BJ (cell line): ENCODE results near the gene ZFYVE26. TPM values are rescaled to one million over a fixed set of nuclear protein-coding genes. Genes with fewer than 3 reads are reported as not detected.
"Not testable (repeated sequence)": the region's sequence is repeated elsewhere in the genome, so short reads cannot be mapped to it uniquely, and the experiment has no call there.

Source experiments
- CTCF ChIA-PET: fragments of 350-600 bp; formaldehyde crosslinking; extraction: SDS; loops from one replicate; lab custom pipeline; 2021; ENCODE audit warnings: antibody characterized with exemption, inconsistent platforms; lab: Yijun Ruan, JAX
- POLR2A ChIA-PET: fragments of 300-600 bp; sonication (Branson Sonifier 250); formaldehyde crosslinking; extraction: SDS; loops from one replicate; lab custom pipeline; 2021; ENCODE audit warnings: antibody characterized with exemption; lab: Charles Lee
- DNase-seq: peaks from one replicate; pipeline ENCODE4 v3.0.0-alpha.2; 2011; ENCODE audit warnings: low read depth
- H3K27me3 ChIP-seq: 2 replicates; pipeline ENCODE4 v1.6.0; 2011; ENCODE audit warnings: low read length; ENCODE audit not compliant: control insufficient read depth, insufficient read depth
- H3K36me3 ChIP-seq: 2 replicates; pipeline ENCODE4 v1.5.1; 2011; ENCODE audit warnings: low read length; ENCODE audit not compliant: control insufficient read depth, insufficient read depth
- H3K4me3 ChIP-seq: 2 replicates; pipeline ENCODE4 v1.5.1; 2011; ENCODE audit warnings: low read depth, mild to moderate bottlenecking, control low read depth, low read length
- polyA plus RNA-seq: library from polyadenylated mRNA; depleted of rRNA; stranded (reverse); fragments of >200 nt; gene quantifications from 2 replicates; pipeline ENCODE4 v1.2.3, GENCODE V29; 2011
- TF ChIP-seq, protein P1 (sequence below): IDR thresholded peaks from 2 replicates; pipeline ENCODE4 v1.5.1; 2011; ENCODE audit warnings: low read depth, mild to moderate bottlenecking, control low read depth, inconsistent platforms, low read length, moderate library complexity; ENCODE audit not compliant: insufficient read depth

Gene ZFYVE26
- polyA plus RNA-seq, 1 experiment: 14.2 TPM

- Histone ChIP-seq H3K4me3 (no peak overlapping the region), H3K27me3 (peaks cover 1% of the 10 kb centered on the region; the same call in 1 of the 2 replicates), H3K36me3 (no peaks in the 10 kb centered on the region)
- TF ChIP-seq, protein P1, sequence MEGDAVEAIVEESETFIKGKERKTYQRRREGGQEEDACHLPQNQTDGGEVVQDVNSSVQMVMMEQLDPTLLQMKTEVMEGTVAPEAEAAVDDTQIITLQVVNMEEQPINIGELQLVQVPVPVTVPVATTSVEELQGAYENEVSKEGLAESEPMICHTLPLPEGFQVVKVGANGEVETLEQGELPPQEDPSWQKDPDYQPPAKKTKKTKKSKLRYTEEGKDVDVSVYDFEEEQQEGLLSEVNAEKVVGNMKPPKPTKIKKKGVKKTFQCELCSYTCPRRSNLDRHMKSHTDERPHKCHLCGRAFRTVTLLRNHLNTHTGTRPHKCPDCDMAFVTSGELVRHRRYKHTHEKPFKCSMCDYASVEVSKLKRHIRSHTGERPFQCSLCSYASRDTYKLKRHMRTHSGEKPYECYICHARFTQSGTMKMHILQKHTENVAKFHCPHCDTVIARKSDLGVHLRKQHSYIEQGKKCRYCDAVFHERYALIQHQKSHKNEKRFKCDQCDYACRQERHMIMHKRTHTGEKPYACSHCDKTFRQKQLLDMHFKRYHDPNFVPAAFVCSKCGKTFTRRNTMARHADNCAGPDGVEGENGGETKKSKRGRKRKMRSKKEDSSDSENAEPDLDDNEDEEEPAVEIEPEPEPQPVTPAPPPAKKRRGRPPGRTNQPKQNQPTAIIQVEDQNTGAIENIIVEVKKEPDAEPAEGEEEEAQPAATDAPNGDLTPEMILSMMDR: no peak
- CTCF ChIA-PET: interaction anchor here (1.1 to 2.2 kb wide), 2 partner anchors 11 to 281 kb away, joined by 3 to 7 read pairs; no protein-coding TSS in a partner anchor
- no peak for DNase-seq
- POLR2A ChIA-PET: interaction anchor here (0.7 kb wide), 1 partner anchor 72 kb away, joined by 4 read pairs; no protein-coding TSS in a partner anchor
These were observed 106.2 kb downstream of the ZFYVE26 start for GRCh38 chr14:67710209-67710608.

GRCh38 chr14:67709796-67710195 lies 106.6 kb downstream of the ZFYVE26 start:
- POLR2A ChIA-PET: interaction anchor here (0.7 kb wide), 1 partner anchor 73 kb away, joined by 4 read pairs; no protein-coding TSS in a partner anchor
- H3K36me3 ChIP-seq, H3K27me3 ChIP-seq, DNase-seq, H3K4me3 ChIP-seq: not testable (repeated sequence)
- CTCF ChIA-PET: interaction anchor here (1.1 to 2.2 kb wide), 2 partner anchors 12 to 281 kb away, joined by 3 to 7 read pairs; no protein-coding TSS in a partner anchor

GRCh38 chr14:67709346-67709745 lies 107.0 kb downstream of the ZFYVE26 start:
- H3K27me3 ChIP-seq, POLR2A ChIA-PET, H3K4me3 ChIP-seq, DNase-seq, H3K36me3 ChIP-seq: not testable (repeated sequence)
- CTCF ChIA-PET: interaction anchor here (2.2 to 3.2 kb wide), 2 partner anchors 12 to 125 kb away, joined by 7 to 25 read pairs; no protein-coding TSS in a partner anchor

DNA sequence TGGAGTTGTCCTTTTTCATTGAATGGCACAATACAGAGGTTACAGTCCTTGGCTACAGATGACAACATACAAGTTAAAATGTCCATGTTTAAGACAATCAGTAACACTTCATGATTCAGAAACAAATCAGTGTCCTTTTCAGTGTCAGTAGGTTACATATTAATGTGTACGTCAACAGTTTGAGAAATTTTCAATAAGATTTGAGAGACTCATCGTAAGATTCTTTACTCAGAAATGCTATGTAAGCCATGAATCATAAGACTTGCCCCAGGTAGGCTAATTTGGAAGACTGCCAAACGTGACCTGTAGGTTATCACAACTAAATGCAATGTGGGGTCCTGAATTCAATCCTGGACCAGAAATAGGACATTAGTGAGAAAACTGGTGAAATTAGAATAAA lies 111.2 kb downstream of the ZFYVE26 start:
- H3K36me3 ChIP-seq: no peaks in the 10 kb centered on the region
- ChIA-PET POLR2A (no interaction called here), CTCF (interaction anchor here (0.9 to 6.9 kb wide), 24 partner anchors 8 to 294 kb away, joined by 3 to 189 read pairs (median 9); partner anchors contain the start of genes ARG2, PIGH, PLEKHH1 and RDH11)
- no peak overlapping the region for H3K4me3 ChIP-seq
- no peaks in the 10 kb centered on the region for H3K27me3 ChIP-seq
- no peak for DNase-seq
- TF ChIP-seq, protein P1: no peak

DNA sequence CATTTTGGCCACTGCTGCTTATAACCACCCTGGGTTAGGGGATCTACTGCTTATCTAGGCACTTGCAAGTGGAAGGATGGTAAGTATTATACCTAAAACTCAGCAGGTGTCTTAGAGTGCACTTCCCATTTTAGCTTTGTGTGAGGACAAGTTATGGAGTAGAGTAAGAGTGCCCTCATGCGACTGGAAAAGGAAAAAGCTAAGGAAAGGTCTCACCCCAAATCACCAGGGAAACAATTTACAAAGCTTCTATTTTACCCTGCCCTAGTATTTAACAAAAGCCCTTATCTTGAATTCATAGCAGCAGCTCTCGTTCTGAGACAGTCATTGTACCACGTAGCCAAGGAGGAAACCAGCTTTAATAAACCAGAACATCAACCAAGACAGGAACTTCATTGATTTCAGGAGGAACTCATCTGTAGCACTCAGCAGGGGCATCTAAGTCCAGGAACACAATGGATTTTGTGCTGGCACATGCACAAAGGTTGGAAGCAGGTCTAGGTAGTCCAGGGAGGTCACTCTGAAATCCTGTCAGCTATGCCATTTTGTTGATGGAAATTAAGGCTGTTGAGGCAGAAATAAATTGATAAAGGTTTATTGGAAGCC lies 111.8 kb downstream of the ZFYVE26 start:
- H3K27me3 ChIP-seq: no peaks in the 10 kb centered on the region
- POLR2A ChIA-PET: interaction anchor here (0.6 to 1.2 kb wide), 2 partner anchors 35 to 120 kb away, joined by 4 to 5 read pairs; no protein-coding TSS in a partner anchor

More for the DNA sequence above, 111.8 kb downstream of the ZFYVE26 start:
- Histone ChIP-seq H3K36me3 (no peaks in the 10 kb centered on the region), H3K4me3 (no peak overlapping the region)
- no peak for DNase-seq
- CTCF ChIA-PET: interaction anchor here (0.5 to 6.9 kb wide), 43 partner anchors 9 to 1345 kb away, joined by 3 to 189 read pairs (median 4); partner anchors contain the start of genes ARG2, PIGH, PLEKHH1 and RDH11
- TF ChIP-seq, protein P1: peak; percentile 79
